Kidney epithelial cell (primary cell): ENCODE results near the gene PRELP. TPM values are rescaled to one million over a fixed set of nuclear protein-coding genes. Genes with fewer than 3 reads are reported as not detected.

Source experiments
- DNase-seq: peaks from one replicate; pipeline ENCODE4 v3.0.0-alpha.2; 2010; ENCODE audit warnings: low read depth
- H3K27me3 ChIP-seq: 2 replicates; pipeline ENCODE4 v1.6.0; 2011; ENCODE audit warnings: low read length; ENCODE audit not compliant: control insufficient read depth, insufficient read depth
- H3K36me3 ChIP-seq: 2 replicates; pipeline ENCODE4 v1.5.1; 2011; ENCODE audit warnings: low read length; ENCODE audit not compliant: control insufficient read depth, insufficient read depth
- H3K4me3 ChIP-seq: 2 replicates; pipeline ENCODE4 v1.5.1; 2011; ENCODE audit warnings: low read depth, mild to moderate bottlenecking, control low read depth, low read length
- total RNA-seq: library from RNA; depleted of rRNA; stranded (reverse); fragments of >200 nt; gene quantifications from 2 replicates; pipeline ENCODE4 v1.2.3, GENCODE V29; 2015
- TF ChIP-seq, protein P1 (sequence below): IDR thresholded peaks from 2 replicates; pipeline ENCODE4 v1.5.1; 2011; ENCODE audit warnings: mild to moderate bottlenecking, moderate library complexity, low read length, control low read depth, inconsistent platforms; ENCODE audit not compliant: insufficient read depth, poor library complexity, severe bottlenecking

Gene PRELP
- total RNA-seq, 1 donor from 2014 or later = under 0.01 TPM

DNA sequence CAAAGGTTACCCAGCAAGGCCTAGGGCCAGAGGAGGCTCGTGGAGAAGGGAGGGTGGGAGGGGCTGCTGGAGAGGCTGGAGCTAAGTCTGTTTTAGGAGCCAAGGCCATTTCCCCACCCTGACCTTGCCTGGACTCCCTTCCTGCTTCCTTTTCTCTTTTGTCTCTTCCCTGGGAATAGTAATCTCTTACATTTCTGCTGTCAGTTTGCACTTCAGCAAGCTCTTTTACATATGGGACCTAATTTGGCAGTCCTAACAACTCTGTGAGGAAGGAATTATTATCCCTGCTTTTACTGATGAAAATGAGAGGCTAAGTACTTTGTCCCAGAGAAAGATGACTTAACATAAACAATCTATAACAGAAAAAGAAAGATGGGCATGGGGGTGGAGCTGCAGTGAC, 32.2 kb downstream of the PRELP start:
- TF ChIP-seq, protein P1, sequence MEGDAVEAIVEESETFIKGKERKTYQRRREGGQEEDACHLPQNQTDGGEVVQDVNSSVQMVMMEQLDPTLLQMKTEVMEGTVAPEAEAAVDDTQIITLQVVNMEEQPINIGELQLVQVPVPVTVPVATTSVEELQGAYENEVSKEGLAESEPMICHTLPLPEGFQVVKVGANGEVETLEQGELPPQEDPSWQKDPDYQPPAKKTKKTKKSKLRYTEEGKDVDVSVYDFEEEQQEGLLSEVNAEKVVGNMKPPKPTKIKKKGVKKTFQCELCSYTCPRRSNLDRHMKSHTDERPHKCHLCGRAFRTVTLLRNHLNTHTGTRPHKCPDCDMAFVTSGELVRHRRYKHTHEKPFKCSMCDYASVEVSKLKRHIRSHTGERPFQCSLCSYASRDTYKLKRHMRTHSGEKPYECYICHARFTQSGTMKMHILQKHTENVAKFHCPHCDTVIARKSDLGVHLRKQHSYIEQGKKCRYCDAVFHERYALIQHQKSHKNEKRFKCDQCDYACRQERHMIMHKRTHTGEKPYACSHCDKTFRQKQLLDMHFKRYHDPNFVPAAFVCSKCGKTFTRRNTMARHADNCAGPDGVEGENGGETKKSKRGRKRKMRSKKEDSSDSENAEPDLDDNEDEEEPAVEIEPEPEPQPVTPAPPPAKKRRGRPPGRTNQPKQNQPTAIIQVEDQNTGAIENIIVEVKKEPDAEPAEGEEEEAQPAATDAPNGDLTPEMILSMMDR = no peak
- H3K27me3 ChIP-seq = peaks cover 2% of the 10 kb centered on the region
- no peak for DNase-seq
- H3K36me3 ChIP-seq = no peaks in the 10 kb centered on the region
- no peak overlapping the region for H3K4me3 ChIP-seq

DNA sequence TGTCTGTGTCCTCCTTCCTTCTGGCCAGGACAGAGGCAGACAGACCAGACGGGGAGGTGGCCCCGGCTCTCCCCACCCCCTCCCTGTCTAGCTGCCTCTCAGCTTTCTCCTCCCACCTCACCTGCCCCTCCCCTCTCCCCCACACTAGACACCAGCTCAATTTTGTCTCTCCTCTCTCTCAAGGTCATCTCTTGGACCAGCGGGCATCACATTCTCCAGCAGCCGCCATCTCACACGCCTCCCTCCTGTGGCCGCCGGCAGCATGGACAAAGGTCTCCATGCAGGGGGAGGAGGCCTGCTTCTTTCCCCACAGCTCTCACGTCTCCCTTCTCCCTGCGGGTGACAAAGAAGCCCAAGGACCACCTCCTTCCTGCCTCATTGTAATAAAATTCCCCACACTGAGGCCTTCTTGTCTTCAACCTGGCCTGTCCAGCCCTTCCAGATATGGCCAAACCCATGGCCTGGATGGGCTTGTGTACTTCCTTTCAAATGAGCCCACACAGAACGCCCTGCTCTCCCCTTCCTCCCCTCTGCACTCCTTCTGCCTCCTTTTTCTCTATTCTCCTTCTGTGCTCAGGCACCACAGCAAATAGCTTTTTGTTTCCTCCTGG, 33.0 kb downstream of the PRELP start:
- Histone ChIP-seq H3K4me3 (no peak overlapping the region), H3K36me3 (no peaks in the 10 kb centered on the region), H3K27me3 (no peaks in the 10 kb centered on the region)
- TF ChIP-seq, protein P1 = no peak
- DNase-seq = no peak

DNA sequence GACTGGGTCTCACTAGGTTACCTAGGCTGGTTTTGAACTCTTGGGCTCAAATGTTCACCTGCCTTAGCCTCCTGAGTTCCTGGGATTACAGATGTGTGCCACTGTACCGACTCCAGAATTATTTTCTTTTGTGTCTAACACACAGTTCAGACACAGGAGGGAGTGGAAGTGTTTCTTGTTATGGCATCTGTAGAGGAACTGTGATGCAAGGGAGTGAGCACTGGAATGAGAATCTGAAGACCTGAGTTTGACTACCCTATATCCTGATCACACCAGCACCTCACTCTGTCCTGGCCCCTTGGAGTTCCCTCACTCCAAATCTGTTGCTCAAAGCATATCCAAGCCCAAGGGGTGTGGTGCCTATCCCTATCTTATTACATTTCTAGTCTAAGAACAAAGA, 33.5 kb downstream of the PRELP start:
- no peak for DNase-seq
- TF ChIP-seq, protein P1 = no peak

DNA sequence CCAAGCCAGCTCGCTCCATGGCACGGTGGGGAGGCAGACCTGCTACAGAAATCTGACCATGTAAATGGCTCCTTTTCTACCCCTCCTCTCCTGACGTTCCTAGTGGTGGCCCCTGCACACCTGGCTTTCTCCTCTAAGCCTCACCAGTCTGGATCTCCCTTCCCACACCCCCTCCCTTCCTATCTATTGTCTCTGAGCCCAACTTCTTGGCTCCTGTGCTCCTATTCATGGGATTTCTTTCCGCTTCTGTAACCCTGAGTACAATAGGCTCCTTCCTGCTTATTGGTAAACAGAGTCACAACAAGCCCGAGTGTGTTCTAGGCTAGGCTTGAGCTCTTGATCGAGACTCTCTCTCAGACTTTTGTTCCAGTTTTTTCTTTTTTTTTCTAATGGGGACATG, 35.9 kb downstream of the PRELP start:
- Histone ChIP-seq H3K27me3 (no peaks in the 10 kb centered on the region), H3K4me3 (no peak overlapping the region), H3K36me3 (no peaks in the 10 kb centered on the region)
- TF ChIP-seq, protein P1 = no peak
- no peak for DNase-seq

More for the DNA sequence above, 33.5 kb downstream of the PRELP start:
- H3K27me3 ChIP-seq = no peaks in the 10 kb centered on the region
- no peak overlapping the region for H3K4me3 ChIP-seq
- no peaks in the 10 kb centered on the region for H3K36me3 ChIP-seq

DNA sequence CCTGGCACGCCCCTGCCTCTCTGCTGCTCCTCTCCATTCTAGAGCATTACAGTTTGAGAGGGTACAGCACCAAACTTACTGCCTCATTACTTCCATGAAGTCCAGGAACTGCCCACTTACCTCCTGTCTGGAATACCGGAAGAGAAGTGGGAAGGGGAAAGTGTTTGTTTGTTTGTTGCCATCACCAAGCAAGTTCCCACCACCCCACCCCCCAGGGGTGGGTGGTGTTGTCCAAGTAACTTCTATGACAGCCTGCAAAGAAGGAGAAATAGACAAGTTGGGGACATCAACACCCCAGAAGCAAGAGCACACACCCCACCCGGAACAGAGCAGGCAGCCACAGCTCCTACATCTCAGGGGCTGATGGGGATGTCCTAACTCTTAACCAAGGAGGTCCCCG, 36.3 kb downstream of the PRELP start:
- TF ChIP-seq, protein P1 = no peak
- DNase-seq = no peak
- no peaks in the 10 kb centered on the region for H3K27me3 ChIP-seq
- H3K36me3 ChIP-seq = no peaks in the 10 kb centered on the region
- no peak overlapping the region for H3K4me3 ChIP-seq

DNA sequence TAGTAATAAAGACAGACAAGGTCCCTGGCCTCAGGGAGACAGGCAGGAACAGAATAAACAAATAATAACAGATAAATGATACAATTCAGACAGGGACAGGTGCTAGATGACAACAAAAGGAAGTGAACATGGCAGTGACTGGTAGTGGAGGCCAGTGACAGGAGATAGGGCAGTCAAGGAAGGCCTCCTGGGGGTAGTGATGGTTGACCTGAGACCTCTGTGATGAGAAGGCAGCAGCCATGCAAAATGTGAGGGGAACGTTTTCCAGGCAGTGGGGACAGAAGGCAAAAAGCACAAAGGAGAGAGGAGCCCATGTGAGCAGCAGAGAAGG, 36.9 kb downstream of the PRELP start:
- TF ChIP-seq, protein P1 = no peak
- Histone ChIP-seq H3K36me3 (no peaks in the 10 kb centered on the region), H3K27me3 (no peaks in the 10 kb centered on the region), H3K4me3 (no peak overlapping the region)
- DNase-seq = no peak
